Measurements from ENCODE around the gene ATP6V1A.

The ATP6V1A gene

DNA sequence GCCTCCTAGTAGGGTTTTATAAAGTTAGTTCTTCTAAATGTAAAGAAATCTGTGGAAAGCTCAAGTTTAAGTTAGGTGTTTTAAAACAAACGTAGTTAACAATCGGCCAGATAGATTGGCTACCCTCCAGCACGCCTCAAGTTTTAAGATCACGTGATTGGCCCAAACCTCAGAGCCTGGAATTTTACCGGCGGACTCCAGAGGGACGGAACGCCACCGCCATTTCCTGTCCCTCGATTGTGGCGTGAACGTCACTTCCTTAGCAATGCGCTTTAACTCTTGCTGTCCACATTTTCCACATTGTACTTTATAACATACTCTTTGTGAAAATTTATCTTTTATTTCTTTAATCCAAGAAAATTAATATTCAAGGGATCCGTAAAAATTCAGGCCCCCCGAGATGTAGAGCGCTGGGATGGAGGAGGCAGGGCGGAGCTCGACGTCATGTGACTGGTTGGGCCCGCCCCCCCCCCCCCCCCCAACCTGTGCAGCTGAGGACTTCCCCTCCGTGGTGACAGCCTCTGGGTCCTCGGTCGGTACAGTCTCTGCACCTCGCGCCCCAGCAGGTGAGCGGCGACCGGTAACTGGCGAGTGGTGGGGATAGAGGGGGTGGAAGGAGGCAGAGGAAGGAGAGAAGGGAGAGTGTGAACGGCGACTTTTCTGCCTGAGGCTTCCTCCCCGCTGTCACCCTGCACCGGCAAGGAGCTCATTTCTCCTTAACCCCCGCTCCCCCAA, at the start of gene ATP6V1A:
TSS of gene ATP6V1A (plus strand) at position 488 of the 735 bp plus-strand sequence. CDS start 31,719 bp downstream, outside the sequence.
- DNase-seq: peak; percentile 75

DNA sequence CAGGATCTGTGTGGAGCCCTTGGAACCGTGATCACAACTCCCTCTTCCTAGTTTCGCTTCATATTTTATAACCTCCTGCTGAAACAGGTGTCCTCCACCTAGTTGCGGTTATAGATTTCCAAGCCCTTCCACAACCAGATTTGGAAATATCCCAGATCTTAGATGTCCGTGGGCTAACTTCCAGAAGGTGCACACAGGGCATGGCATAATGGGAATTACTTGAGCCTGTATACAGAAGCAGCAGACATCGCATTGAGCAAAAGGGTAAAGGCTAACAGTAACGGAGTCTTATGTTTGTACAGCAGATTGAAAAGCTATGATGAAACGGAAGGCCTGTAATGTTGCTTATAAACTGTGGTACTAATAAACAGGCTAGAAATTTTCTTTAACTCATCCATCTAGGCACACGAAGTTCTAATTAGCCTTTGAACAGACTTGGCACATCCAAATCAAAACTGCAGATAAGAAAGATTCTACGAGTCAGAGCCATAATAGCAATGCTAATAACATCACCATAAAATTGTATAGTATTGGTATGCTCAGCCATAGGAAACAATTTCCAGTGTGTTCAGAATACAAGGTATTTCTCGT, 49.2 kb upstream of the ATP6V1A start:
- no peak for DNase-seq

DNA sequence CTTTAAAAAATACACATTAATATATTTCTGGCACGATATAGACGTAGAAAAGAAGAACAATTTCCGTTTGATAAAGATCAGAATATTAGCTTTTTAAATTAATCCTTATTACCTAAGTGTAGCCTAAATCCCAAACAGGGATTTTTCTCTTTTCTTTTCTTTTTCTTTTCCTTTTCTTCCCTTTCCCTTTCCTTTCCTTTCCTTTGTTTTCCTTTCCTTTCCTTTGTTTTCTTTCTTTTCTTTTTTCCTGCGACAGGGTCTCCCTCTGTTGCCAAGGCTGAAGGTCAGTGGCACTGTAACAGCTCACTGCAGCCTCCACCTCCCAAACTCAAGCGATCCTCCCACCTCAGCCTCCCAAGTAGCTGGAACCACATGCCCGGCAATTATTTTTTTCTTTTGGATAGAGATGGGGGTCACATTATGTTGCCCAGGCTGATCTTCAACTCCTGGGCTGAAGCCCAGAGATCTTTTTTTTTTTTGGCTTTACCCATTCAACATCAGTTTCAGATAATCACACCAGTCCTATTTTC, 48.6 kb upstream of the ATP6V1A start:
- DNase-seq: no peak

DNA sequence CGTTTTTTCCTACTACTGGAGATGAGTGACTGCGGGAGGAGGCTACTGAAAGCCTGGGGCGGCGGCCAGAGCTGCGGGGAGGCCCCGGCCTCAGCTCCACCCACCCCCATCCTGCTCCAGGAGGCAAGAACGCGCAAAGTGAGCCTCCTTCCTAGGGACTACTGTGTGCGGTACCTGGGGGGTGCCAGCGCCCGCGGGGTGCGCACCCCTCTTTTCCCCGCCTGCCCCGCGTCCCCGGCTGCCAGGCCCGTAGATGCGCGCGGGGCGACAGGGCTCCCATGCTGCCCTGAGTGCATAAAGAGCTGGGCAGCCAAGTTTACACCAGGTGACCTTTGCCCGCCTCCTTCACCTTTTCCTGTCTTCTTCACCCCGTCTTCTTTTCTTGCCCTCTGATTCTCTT, 47.9 kb upstream of the ATP6V1A start:
- DNase-seq: no peak

DNA sequence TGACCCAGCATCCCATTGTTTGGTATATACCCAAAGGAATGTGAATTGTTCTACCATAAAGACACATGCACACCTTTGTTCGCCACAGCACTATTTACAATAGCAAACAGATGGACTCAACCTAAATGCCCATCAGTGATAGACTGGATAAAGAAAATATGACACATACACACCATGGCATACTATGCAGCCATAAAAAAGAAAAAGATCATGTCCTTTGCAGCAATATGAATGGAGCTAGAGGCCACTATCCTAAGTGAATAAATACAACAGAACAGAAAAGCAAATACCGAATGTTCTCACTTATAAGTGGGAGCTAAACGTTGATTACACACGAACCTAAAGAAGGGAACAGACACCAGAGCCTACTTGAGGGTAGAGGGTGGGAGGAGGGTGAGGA, 39.0 kb upstream of the ATP6V1A start:
- DNase-seq: no peak

DNA sequence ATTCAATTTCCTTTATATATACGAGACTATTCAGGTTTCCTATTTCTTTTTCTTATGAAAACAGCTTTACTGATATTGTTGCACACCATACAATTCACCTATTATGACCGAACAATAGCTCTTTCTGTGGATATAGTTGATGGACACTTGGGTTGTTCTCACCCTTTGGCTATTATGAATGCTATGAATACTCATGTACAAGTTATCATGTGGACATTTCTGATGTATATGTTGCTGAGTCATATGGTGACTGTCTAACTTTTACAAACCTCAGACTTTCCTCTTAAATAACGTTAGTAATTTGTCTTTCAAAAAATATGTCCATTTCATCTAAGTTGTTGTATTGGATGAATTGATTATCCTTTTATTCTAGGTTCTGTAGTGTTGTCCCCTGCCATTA, 34.7 kb upstream of the ATP6V1A start:
- no peak for DNase-seq

DNA sequence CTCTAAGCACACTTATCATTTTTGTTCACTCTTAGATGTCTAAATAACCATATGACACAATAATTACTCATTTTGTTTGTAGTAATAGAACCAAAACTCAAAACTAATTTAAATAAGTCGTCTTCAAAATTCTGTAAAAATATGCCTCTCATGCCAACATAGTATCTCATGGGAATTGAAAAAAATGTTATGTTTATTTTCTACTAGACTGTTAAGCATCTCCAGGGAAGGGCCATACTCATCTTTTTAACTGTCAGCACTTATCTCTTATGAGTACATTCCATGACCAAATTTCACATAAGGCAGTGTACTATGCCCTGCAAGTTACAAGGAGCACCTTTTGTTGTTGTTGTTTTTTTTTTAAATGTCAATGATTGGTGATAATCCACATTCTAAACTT, 32.1 kb upstream of the ATP6V1A start:
- no peak for DNase-seq

DNA sequence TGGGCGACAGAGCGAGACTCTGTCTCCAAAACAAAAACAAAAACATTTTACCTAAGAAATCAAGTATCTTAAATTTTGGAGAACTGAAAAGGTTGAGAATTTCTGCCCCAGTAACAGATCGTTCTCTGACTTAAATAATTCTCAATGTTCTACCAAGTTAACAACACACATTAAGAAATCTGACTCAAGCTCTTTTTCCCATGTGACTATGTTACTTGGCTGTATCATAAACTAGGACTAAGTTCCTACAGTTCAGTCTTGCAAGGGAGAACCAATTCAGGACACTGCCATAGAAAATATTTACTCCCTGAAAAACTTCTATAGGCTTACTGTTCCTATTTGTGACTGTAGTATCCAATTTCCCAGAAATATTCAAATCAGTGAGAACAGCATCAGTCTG, 29.5 kb upstream of the ATP6V1A start:
- no peak for DNase-seq

DNA sequence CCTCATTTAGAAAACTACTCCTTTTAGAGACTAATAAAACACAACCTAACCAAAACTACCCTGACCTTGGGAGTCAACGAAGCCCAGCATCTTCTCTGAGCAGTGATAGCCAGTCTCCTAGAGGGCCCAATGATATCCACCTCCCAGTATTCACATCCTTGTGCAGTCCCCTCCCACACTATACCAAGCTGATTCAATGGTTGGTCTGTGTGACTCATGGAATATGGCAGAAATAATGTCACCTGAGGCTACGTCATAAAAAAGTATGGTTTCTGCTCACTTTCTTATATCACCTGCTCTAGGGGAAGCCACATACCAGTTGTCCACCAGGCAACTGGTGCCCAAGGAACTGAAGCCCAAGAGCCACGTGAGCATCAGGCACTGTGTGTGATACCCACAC, 29.0 kb upstream of the ATP6V1A start:
- no peak for DNase-seq

DNA sequence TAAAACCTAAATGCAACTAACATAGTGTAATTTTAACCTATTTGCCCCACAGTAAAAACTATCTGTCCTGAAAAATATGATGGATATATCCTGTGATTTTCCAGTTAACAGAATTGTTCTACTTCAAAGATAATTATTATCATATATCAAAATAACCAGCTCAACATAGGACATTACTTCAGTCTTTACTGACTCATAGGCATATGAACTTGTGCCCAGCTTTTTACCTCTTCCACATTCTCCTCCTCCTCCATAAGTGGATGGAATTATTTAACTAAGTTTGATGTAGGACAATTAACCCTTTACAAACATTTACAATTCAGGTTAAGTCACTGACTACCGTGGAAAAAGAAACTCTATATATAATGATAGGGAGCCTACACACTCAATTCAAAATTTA, 27.5 kb upstream of the ATP6V1A start:
- DNase-seq: no peak

DNA sequence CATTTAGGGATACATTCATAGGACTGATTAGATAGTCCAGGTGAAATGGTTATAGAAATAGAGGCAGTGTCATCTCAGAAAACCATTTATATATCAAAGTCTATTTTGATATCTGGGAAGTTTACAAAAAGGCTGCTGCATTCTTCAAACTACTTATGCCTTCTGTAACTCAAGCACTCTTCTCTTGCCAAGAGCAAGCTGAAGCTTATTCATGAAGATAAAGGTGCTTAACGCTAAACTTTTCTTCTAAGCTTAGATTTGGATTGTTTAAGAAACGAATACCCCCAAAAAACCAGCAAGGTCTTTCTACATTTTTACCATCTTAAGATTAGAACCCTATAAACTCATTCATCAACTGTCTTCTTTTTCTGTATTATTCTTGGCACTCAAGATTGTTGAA, 27.1 kb upstream of the ATP6V1A start:
- no peak for DNase-seq

DNA sequence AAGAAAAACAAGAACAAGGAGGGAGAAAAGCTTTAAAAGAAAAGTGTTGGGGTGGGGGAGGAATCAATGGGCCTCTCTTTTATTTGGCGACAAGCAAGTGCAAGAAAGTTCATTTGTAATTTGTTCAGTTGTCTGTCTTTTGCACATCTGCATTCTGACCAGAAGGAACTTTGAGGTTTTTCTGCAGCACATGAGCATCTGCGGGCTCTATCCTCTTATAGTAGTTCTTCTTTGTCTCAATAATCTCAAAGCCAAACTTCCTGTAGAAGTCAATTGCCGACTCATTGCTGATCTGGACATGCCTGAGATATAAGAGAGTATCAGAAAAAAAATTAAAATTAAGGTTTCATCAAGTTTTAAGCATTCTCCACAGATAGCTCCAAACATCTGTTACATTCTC, 25.2 kb upstream of the ATP6V1A start:
- no peak for DNase-seq

DNA sequence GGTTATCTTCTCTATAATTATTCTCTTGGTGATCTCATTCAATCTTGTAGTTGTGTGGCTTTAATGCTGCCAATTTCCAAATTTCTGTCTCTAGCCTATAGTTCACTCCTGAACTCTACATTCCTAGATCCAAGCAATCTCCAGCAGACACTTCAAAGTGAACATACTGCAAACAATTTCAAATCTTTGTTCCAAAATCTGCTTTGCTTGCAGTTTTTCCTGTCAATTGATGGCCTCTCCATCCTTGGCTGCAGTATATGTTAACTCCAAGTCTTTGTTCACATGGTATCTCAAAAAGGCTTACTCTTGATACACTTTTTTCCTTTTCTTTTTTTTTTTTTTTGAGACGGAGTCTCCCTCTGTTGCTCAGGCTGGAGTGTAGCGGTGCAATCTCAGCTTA, 18.2 kb upstream of the ATP6V1A start:
- DNase-seq: no peak

DNA sequence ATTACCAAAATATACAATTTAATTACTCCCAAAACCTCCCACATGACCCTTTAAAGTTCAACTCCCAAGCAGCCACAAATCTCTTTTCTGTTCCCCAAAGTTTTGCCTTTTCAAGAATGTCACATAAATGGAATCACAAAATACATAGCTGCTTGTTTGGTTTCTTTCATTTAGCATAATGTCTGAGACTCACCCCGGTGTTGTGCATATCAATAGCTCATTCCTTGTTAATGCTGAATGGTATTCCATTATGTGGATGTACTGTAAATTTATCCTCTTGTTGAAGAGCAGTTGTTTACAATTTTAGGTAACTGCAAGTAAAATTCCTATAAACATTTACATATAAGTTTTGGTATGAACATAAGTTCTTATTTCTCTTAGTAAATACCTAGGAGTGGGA, 16.3 kb upstream of the ATP6V1A start:
- no peak for DNase-seq

DNA sequence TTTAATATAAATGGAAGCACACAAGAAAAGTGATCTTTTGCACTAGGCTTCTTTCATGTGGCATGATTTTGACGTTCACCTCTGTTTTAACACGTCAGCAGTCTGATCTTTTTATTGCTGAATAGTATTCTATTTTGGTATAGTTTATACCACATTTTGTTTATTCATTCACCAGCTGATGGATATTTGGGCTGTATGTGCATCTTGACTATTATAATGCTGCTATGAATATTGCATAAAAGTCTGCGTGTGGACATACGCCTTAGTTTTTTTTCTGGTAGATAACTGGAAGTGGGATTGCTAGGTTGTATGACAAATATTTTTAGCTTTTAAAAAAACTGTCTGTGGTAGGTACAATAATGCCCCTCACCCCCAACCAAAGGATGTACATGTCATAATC, 15.1 kb upstream of the ATP6V1A start:
- DNase-seq: no peak

DNA sequence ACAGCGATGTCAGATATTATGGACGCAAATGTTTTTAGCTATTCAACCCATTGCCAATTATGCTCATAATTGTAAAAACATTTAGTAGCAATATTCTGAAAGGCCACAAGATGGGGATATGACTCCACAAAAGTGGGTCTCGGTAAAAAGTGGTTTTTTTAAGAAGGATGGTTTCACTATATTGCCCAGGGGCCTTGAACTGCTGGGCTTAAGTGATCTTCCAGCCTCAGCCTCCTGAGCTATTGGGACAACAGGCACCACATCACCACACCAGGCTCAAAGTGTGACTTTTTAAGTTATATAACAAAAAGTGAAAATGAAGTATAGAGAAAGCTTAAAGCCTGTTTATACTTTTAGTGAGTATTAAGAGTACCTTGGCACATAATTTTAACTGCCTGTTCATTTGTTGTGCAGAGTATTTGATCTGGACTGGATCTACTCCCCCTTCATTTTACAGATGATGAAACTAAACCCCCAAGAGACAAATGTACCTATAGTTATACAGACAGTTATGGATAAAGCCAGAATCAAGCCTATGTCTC, 10.2 kb upstream of the ATP6V1A start:
- no peak for DNase-seq

DNA sequence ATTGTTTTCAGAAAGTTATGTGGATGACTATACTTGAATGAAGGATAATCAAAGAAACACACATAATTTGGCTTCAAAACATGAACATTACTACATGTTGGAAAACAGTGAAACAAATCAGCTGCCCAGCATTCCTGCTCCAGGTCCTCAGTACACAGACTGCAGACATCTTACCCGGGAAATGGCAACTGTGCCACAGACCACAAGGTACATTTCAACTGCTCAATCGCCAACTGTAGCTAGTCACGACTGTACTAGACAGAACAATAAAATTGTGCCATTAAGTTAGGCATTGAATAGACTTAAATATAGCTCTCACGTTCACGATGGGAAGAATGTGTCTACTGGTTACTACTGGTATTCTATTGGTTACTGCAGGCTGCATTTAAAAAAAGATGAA, 5.7 kb upstream of the ATP6V1A start:
- no peak for DNase-seq

DNA sequence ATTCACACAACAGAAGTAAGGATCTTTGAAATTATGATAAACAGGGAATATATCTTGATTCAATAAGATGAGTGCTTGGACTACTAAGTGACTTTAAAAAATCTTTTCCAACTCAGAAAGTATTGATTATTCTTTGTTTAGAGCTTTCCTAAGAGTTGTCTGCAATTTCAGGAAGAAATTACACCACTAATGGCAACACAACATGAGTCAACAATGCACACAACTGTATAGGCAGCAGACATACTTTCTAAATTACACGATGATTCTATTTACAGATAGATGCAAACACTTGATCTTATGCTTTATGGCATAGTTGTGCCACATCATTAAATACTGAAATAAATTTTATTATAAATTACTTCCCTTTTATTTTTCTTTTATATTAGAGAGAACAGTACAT, 5.2 kb upstream of the ATP6V1A start:
- DNase-seq: no peak

DNA sequence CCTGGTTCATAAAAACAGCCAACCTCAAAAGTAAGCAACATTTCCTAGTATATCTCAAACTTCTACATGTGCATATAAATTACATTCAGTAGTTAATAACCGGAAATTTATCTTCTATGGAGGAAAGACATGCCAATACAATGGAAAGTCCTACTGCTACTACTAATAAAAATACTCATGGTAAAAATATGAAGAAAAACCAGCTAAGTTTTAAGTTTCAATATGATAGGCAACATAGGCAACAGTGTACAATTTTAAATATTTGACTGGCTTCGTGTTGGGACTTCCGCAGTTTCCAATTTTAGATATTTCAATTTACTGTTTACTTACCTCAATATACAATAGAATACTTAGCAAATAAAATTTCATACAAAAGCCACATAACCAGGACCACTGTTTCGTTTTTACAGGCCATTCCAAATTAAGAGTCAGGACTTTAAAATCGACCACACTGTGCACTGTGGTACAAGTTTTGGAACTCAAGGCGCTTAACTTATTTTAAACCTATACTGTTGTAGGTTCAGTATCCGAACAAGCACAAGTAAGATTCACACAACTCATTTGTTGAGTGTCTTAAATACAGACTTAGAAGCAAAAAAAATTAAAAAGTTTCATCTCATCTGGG, 3.7 kb upstream of the ATP6V1A start:
- no peak for DNase-seq

DNA sequence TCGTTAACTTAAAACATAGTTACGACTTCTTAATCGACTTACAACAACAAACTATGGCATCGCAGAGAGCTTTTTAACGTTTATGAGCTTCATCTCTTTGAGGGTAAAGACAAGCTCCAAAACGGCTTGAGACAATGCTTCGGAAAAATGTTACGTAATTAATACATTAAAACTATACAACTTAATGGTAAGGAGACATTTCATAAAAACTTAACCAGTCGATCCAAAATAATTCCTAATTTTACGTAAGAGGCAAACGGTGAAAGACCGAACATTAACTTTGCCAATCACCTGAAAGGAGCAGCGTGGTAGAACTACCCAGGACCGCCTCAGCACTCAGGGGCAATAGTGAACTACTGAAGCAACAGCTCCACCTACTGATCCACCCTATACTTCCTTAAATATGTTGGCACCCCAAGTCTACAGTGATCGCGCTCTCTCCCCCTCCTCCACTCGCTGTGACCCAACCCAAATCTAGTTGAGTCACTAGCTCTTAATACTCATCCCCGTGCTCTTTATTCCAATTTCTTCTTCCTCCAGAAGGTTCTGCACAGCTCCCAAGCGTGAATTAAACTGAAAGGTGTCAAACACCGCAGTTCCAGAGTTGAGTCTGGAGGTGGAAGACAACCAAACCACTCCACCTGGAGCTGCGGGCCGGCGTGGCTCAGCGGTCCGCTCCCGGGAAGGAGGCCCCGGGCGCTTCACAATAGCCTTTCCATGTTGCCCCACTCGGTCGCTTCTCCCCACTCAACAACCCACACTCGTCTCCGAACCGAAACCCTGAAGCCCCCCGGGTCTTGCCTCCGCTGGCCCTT, 1.7 kb upstream of the ATP6V1A start:
- DNase-seq: peak; percentile 27

DNA sequence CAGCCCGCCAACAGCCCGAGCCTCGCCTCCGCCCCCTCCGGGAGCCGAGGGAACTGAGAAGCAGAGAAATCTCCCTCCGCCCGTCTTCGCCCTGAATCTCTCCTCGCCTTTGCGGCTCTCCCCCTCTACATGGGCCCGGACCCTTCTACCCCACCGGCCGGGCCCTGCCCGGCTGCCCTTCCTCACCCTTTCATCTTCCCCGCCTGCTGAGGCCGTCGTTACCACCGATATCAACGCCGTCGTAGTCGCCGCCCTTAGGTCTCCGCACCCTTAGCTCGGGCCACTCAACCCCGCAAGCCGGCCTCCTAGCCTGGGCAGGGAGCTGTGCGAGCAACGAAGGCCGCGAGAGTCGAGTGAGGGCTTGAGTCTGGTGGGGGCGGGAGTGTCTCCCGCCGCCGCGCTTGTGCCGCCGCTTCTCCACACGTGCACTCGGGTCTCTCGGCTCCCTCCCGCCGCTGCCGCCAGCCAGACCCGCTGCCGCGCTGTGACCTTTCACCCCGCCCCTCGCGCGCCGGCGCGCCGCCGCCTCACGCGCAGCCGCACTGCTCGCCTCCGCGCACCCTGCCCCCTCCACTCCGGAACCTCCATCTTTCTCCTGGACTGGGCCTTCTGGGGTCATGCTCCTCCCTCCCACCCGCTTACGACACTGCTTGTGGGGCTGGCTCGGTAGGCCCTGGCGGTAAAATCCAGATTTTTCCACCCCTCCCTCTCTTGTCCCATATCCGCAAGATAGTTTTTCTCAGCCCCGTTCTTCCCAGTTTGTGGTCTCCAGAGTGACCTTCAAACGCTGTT, 883 bp upstream of the ATP6V1A start, which contains the start of gene NAA50:
TSS of gene NAA50 (minus strand) at position 494 of the 792 bp plus-strand sequence. CDS start at position 194, 300 bp downstream.
- DNase-seq: peak; percentile 79

All from T1000 (cell line).